Esophagus squamous epithelium (tissue), 4 donors: ENCODE data around the gene ATF7IP.

Source experiments
- CTCF ChIP-seq, 6 experiments: fragments of 450-650 bp in 4 of 6; fragments of 200-600 bp in 2 of 6; sonication (generic) in 2 of 6; IDR thresholded peaks; one replicate each; pipeline ENCODE4 v1.5.1; 2016 to 2019; ENCODE audit warnings: antibody characterized with exemption in 6 of 6, mild to moderate bottlenecking in 4 of 6, moderate library complexity in 4 of 6
- POLR2A ChIP-seq, 4 donors: fragments of 450-650 bp; IDR thresholded peaks; one replicate each; pipeline ENCODE4 v1.6.1; 2017; ENCODE audit warnings: antibody characterized with exemption in 4 of 4, mild to moderate bottlenecking in 4 of 4, moderate library complexity in 3 of 4

- TF ChIP-seq POLR2A (IDR thresholded peaks at IDR 0.05) (no peak), CTCF (IDR thresholded peaks at IDR 0.05) (no peak)
Measured at GRCh38 chr12:14379508-14379907, 14.0 kb downstream of the ATF7IP start.
